ENCODE results near the gene KCNQ5.

DNA sequence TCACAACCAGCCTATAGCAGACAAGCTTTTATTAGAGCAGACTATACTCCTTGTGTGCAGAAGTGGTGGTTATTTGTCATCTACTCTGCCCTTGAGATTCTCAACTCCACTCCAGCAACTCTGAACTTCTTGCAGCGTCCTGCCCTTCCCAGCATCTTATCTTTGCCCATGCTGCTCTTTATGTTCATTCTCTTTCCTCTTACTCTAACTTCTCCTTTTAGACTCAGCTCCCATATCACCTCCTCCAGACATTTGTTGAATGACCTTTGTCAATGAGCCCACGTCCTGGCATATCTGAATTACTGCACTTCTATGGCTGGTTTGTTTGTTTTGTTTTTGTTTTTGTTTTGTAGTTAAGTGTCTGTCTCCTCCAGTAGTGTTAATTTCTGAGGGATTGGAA, 81.2 kb downstream of the KCNQ5 start:
- TF ChIP-seq, protein P1, sequence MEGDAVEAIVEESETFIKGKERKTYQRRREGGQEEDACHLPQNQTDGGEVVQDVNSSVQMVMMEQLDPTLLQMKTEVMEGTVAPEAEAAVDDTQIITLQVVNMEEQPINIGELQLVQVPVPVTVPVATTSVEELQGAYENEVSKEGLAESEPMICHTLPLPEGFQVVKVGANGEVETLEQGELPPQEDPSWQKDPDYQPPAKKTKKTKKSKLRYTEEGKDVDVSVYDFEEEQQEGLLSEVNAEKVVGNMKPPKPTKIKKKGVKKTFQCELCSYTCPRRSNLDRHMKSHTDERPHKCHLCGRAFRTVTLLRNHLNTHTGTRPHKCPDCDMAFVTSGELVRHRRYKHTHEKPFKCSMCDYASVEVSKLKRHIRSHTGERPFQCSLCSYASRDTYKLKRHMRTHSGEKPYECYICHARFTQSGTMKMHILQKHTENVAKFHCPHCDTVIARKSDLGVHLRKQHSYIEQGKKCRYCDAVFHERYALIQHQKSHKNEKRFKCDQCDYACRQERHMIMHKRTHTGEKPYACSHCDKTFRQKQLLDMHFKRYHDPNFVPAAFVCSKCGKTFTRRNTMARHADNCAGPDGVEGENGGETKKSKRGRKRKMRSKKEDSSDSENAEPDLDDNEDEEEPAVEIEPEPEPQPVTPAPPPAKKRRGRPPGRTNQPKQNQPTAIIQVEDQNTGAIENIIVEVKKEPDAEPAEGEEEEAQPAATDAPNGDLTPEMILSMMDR (conservative IDR thresholded peaks at IDR 0.05 in 1 of 2, IDR thresholded peaks at IDR 0.05 in 1 of 2; ENCODE audit: low read depth in 1 of 2, low read length in 2 of 2): no peak
- TF ChIP-seq EZH2 (IDR thresholded peaks at IDR 0.05; ENCODE audit: low read length, missing control alignments): no peak
